Mammary epithelial cell (primary cell): ENCODE data around the gene PATJ.

Source experiments
- EZH2 ChIP-seq: IDR thresholded peaks from 2 replicates; pipeline ENCODE4 v1.6.1; 2012; ENCODE audit warnings: low read length, inconsistent platforms, borderline replicate concordance
- TF ChIP-seq, protein P1 (sequence below), 2 donors: IDR thresholded peaks in 1 of 2; conservative IDR thresholded peaks in 1 of 2; 2 replicates each; pipeline ENCODE4 v1.5.1; 2011 to 2012; ENCODE audit warnings: inconsistent platforms in 2 of 2, low read length in 2 of 2, mild to moderate bottlenecking in 2 of 2, control low read depth in 1 of 2, low read depth in 1 of 2; ENCODE audit not compliant: insufficient read depth in 1 of 2; ENCODE audit errors: extremely low read depth in 1 of 2

DNA sequence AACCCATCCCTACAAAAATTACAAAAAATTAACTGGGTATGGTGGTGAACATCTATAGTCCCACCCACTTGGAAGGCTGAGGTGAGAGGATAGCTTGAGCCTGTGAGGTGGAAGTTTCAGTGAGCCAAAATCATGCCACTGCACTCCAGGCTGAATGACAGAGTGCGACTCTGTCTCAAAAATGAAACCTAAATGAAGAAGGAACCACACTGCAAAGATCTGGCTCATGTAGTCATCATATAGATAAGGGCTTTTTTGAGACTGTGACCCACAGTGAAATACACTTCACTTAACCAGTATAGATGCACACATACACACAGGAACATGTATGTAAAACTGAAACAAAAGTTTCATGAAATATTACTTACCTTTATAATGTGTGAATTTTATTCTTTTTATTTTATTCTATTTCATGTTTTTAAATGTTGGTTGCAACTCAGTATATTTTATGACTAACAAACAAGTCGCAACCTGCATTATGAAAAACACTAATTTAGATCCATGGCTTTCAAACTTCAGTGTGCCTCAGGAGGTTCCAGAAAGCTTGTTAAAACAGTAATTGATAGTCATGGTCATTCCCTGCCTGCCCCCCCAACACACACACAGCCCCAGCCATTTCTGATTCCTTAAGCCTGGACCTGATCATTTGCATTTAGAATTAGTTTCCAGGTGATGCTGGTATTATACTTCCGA, 189.5 kb downstream of the PATJ start:
- TF ChIP-seq, protein P1, sequence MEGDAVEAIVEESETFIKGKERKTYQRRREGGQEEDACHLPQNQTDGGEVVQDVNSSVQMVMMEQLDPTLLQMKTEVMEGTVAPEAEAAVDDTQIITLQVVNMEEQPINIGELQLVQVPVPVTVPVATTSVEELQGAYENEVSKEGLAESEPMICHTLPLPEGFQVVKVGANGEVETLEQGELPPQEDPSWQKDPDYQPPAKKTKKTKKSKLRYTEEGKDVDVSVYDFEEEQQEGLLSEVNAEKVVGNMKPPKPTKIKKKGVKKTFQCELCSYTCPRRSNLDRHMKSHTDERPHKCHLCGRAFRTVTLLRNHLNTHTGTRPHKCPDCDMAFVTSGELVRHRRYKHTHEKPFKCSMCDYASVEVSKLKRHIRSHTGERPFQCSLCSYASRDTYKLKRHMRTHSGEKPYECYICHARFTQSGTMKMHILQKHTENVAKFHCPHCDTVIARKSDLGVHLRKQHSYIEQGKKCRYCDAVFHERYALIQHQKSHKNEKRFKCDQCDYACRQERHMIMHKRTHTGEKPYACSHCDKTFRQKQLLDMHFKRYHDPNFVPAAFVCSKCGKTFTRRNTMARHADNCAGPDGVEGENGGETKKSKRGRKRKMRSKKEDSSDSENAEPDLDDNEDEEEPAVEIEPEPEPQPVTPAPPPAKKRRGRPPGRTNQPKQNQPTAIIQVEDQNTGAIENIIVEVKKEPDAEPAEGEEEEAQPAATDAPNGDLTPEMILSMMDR (conservative IDR thresholded peaks at IDR 0.05 in 1 of 2, IDR thresholded peaks at IDR 0.05 in 1 of 2; ENCODE audit: extremely low read depth in 1 of 2, insufficient read depth in 1 of 2, low read depth in 1 of 2, low read length in 2 of 2), result no peak
- TF ChIP-seq EZH2, result no peak
